Panc1 (cell line): Measurements from ENCODE around the gene ZNF593OS. TPM values are rescaled to one million over a fixed set of nuclear protein-coding genes. Genes with fewer than 3 reads are reported as not detected.

Source experiments
- ATAC-seq: fragments of 200-7000 bp; cut with Tn5 transposase; 2 replicates; pipeline ENCODE4 v1.9.1; 2020; ENCODE audit warnings: mild to moderate bottlenecking, moderate library complexity
- BruUV-seq: library from RNA; stranded (reverse); fragments of 400-500 nt; replicated peaks from 2 replicates; lab custom pipeline; 2021; lab: Mats Ljungman, UMichigan
- CTCF ChIA-PET: fragments of 300-600 bp; sonication (Branson Sonifier 250); formaldehyde crosslinking; loops from one replicate; lab custom pipeline; 2022; ENCODE audit warnings: antibody characterized with exemption; lab: Charles Lee
- POLR2A ChIA-PET: fragments of 300-600 bp; sonication (Branson Sonifier 250); formaldehyde crosslinking; loops from one replicate; lab custom pipeline; 2022; ENCODE audit warnings: antibody characterized with exemption; lab: Charles Lee
- DNase-seq: peaks from one replicate; pipeline ENCODE4 v3.0.0-alpha.2; 2010; ENCODE audit warnings: low read depth, low spot score
- H3K27ac ChIP-seq: 2 replicates; pipeline ENCODE4 v1.5.1; 2011; ENCODE audit warnings: mild to moderate bottlenecking, low read length, inconsistent platforms
- H3K27me3 ChIP-seq: fragments of 200-500 bp; sonication (Bioruptor generic); 2 replicates; pipeline ENCODE4 v1.6.0; 2014; ENCODE audit warnings: low read length, inconsistent platforms; ENCODE audit not compliant: control insufficient read depth, insufficient read depth
- H3K36me3 ChIP-seq: fragments of 200-500 bp; sonication (Bioruptor generic); 2 replicates; pipeline ENCODE4 v1.5.1; 2014; ENCODE audit warnings: inconsistent platforms, mild to moderate bottlenecking, low read length, moderate library complexity; ENCODE audit not compliant: control insufficient read depth, insufficient read depth
- H3K4me1 ChIP-seq: 2 replicates; pipeline ENCODE4 v1.5.1; 2011; ENCODE audit warnings: inconsistent platforms, mild to moderate bottlenecking, low read length, moderate library complexity; ENCODE audit not compliant: control insufficient read depth, insufficient read depth
- H3K4me3 ChIP-seq, 2 experiments: 2 replicates each; pipeline ENCODE4 v1.5.1; 2011 to 2012; ENCODE audit warnings: low read depth in 2 of 2, low read length in 2 of 2, mild to moderate bottlenecking in 2 of 2, inconsistent platforms in 1 of 2, moderate library complexity in 1 of 2
- H3K9me3 ChIP-seq: fragments of 200-500 bp; sonication (Bioruptor generic); 2 replicates; pipeline ENCODE4 v1.5.1; 2014; ENCODE audit warnings: low read depth, mild to moderate bottlenecking, inconsistent platforms, low read length, moderate library complexity; ENCODE audit not compliant: control insufficient read depth, insufficient read depth
- CTCF ChIP-seq: fragments of 450-650 bp; IDR thresholded peaks from 2 replicates; pipeline ENCODE4 v1.5.1; 2017; ENCODE audit warnings: mild to moderate bottlenecking
- POLR2AphosphoS5 ChIP-seq: IDR thresholded peaks from 2 replicates; pipeline ENCODE4 v1.6.1; 2012; ENCODE audit warnings: mild to moderate bottlenecking, low read depth, low read length, moderate library complexity
- SIN3A ChIP-seq: IDR thresholded peaks from 2 replicates; pipeline ENCODE4 v1.6.1; 2012; ENCODE audit warnings: low read depth, mild to moderate bottlenecking, low read length, moderate library complexity, borderline replicate concordance; ENCODE audit not compliant: insufficient read depth
- TCF7L2 ChIP-seq: IDR thresholded peaks from 2 replicates; pipeline ENCODE4 v1.6.1; 2011; ENCODE audit warnings: mild to moderate bottlenecking, low read depth, low read length, inconsistent platforms
- in situ Hi-C: cut with HindIII; loops from 2 replicates; pipeline ENCODE4 v1.10.0; 2016; ENCODE audit warnings: low sequenced_read_pairs, low pct_unique_long_range_greater_than_20kb
- intact Hi-C: fragments of 100-400 bp; cut with micrococcal nuclease; formaldehyde crosslinking; loops from one replicate; pipeline ENCODE4 v1.10.0; 2022; ENCODE audit not compliant: unreplicated experiment
- total RNA-seq: library from RNA; stranded (reverse); gene quantifications from one replicate; pipeline ENCODE4 v1.2.1, GENCODE V29; 2021; ENCODE audit not compliant: unreplicated experiment
- TF ChIP-seq, protein P1 (sequence below), 2 experiments: IDR thresholded peaks; 2 replicates each; pipeline ENCODE4 v1.6.1; 2011 to 2012; ENCODE audit warnings: low read depth in 2 of 2, control low read depth in 1 of 2, low read length in 1 of 2, mild to moderate bottlenecking in 1 of 2, moderate library complexity in 1 of 2; ENCODE audit not compliant: insufficient read depth in 1 of 2

Gene ZNF593OS
- total RNA-seq, 1 experiment from 2014 or later: not detected

GRCh38 chr1:26215246-26215645, 43.6 kb upstream of the ZNF593OS start:
- Histone ChIP-seq H3K36me3 (no peaks in the 10 kb centered on the region), H3K27ac (no peak overlapping the region), H3K9me3 (no peaks in the 10 kb centered on the region), H3K4me1 (no peaks in the 10 kb centered on the region; the same call in 1 of the 2 replicates), H3K27me3 (no peaks in the 10 kb centered on the region), H3K4me3 (no peak overlapping the region)
- ChIA-PET POLR2A (interaction anchor here (0.6 kb wide), 2 partner anchors 19 to 32 kb away, joined by 3 to 4 read pairs; no protein-coding TSS in a partner anchor), CTCF (no interaction called here)
- ATAC-seq (no peak), DNase-seq (no peak)
- TF ChIP-seq CTCF: no peak
- no peak for TF ChIP-seq TCF7L2
- TF ChIP-seq, protein P1, sequence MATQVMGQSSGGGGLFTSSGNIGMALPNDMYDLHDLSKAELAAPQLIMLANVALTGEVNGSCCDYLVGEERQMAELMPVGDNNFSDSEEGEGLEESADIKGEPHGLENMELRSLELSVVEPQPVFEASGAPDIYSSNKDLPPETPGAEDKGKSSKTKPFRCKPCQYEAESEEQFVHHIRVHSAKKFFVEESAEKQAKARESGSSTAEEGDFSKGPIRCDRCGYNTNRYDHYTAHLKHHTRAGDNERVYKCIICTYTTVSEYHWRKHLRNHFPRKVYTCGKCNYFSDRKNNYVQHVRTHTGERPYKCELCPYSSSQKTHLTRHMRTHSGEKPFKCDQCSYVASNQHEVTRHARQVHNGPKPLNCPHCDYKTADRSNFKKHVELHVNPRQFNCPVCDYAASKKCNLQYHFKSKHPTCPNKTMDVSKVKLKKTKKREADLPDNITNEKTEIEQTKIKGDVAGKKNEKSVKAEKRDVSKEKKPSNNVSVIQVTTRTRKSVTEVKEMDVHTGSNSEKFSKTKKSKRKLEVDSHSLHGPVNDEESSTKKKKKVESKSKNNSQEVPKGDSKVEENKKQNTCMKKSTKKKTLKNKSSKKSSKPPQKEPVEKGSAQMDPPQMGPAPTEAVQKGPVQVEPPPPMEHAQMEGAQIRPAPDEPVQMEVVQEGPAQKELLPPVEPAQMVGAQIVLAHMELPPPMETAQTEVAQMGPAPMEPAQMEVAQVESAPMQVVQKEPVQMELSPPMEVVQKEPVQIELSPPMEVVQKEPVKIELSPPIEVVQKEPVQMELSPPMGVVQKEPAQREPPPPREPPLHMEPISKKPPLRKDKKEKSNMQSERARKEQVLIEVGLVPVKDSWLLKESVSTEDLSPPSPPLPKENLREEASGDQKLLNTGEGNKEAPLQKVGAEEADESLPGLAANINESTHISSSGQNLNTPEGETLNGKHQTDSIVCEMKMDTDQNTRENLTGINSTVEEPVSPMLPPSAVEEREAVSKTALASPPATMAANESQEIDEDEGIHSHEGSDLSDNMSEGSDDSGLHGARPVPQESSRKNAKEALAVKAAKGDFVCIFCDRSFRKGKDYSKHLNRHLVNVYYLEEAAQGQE (IDR thresholded peaks at IDR 0.05; ENCODE audit: insufficient read depth in 1 of 2, low read depth in 2 of 2, low read length in 1 of 2): no peak
- no peak for TF ChIP-seq POLR2AphosphoS5
- no peak for TF ChIP-seq SIN3A
- in situ Hi-C loops (no loop called here), intact Hi-C loops (no loop called here)
- BruUV-seq: no TSS peak

GRCh38 chr1:26213335-26213905, 41.8 kb upstream of the ZNF593OS start:
- Histone ChIP-seq H3K27ac (no peak overlapping the region), H3K27me3 (no peaks in the 10 kb centered on the region), H3K9me3 (no peaks in the 10 kb centered on the region), H3K4me3 (no peak overlapping the region), H3K36me3 (no peaks in the 10 kb centered on the region), H3K4me1 (no peaks in the 10 kb centered on the region)
- TF ChIP-seq CTCF: no peak
- TF ChIP-seq SIN3A: no peak
- no peak for TF ChIP-seq TCF7L2
- TF ChIP-seq, protein P1 (IDR thresholded peaks at IDR 0.05; ENCODE audit: insufficient read depth in 1 of 2, low read depth in 2 of 2, low read length in 1 of 2): no peak
- no peak for TF ChIP-seq POLR2AphosphoS5
- intact Hi-C loops (no loop called here), in situ Hi-C loops (no loop called here)
- ATAC-seq (no peak), DNase-seq (no peak)
- BruUV-seq: no TSS peak
- POLR2A ChIA-PET: interaction anchor here (0.6 kb wide), 1 partner anchor 175 kb away, joined by 8 read pairs; no protein-coding TSS in a partner anchor
- CTCF ChIA-PET: no interaction called here
